Lung (tissue), 12 donors: Measurements from ENCODE around the gene ORC2. TPM values are rescaled to one million over a fixed set of nuclear protein-coding genes. Genes with fewer than 3 reads are reported as not detected.

Source experiments
- ATAC-seq: fragments of 200-7000 bp; cut with Tn5 transposase; one replicate; pipeline ENCODE4 v1.9.1; 2020; ENCODE audit warnings: moderate number of reproducible peaks; ENCODE audit not compliant: insufficient read depth, low FRiP score
- DNase-seq, 3 donors: peaks; one replicate each; pipeline ENCODE4 v3.0.0-alpha.2; 2013 to 2017
- H3K27ac ChIP-seq, 2 donors: one replicate each; pipeline ENCODE4 v1.5.1; 2013; ENCODE audit warnings: mild to moderate bottlenecking in 2 of 2, moderate library complexity in 2 of 2, control low read depth in 1 of 2, inconsistent platforms in 1 of 2, low read depth in 1 of 2, low read length in 1 of 2
- H3K27me3 ChIP-seq, 3 donors: one replicate each; pipeline ENCODE4 v1.5.1; 2013; ENCODE audit warnings: low read length in 2 of 3; ENCODE audit not compliant: control insufficient read depth in 3 of 3, insufficient read depth in 3 of 3
- H3K36me3 ChIP-seq, 4 donors: one replicate each; pipeline ENCODE4 v1.5.1; 2013; ENCODE audit warnings: low read length in 4 of 4, mild to moderate bottlenecking in 1 of 4, moderate library complexity in 1 of 4; ENCODE audit not compliant: control insufficient read depth in 4 of 4, insufficient read depth in 4 of 4
- H3K4me1 ChIP-seq, 5 donors: one replicate each; pipeline ENCODE4 v1.5.1; 2013; ENCODE audit warnings: low read length in 5 of 5, mild to moderate bottlenecking in 2 of 5, moderate library complexity in 1 of 5; ENCODE audit not compliant: control insufficient read depth in 5 of 5, insufficient read depth in 5 of 5
- H3K4me3 ChIP-seq: one replicate; pipeline ENCODE4 v1.5.1; 2013; ENCODE audit warnings: mild to moderate bottlenecking, control low read depth, moderate library complexity
- H3K9ac ChIP-seq, 2 donors: one replicate each; pipeline ENCODE4 v1.5.1; 2013; ENCODE audit warnings: low read length in 2 of 2, control low read depth in 1 of 2; ENCODE audit not compliant: insufficient read depth in 1 of 2
- H3K9me3 ChIP-seq, 4 donors: one replicate each; pipeline ENCODE4 v1.5.1; 2013; ENCODE audit warnings: low read length in 3 of 4, mild to moderate bottlenecking in 1 of 4, moderate library complexity in 1 of 4; ENCODE audit not compliant: control insufficient read depth in 4 of 4, insufficient read depth in 3 of 4
- WGBS, 2 donors: extraction: QIAGEN DNeasy Blood & Tissue Kit; methylation state at CpG; one replicate each; pipeline ENCODE4 v1.1.7; 2013; 5-methylcytosine and 5-hydroxymethylcytosine counted together
- polyA plus RNA-seq, 2 donors: library from polyadenylated mRNA; stranded (reverse); fragments of 200-250 nt; gene quantifications; one replicate each; pipeline ENCODE4 v1.2.1, GENCODE V29; 2013
- total RNA-seq, 2 donors: library from RNA; depleted of rRNA in 1 of 2; stranded (reverse); fragments of >200 nt in 1 of 2; gene quantifications; one replicate each; pipeline ENCODE4 v1.2.1, GENCODE V29; 2014 to 2021
- TF ChIP-seq, protein P1 (sequence below): IDR thresholded peaks from 2 replicates; pipeline ENCODE4 v1.5.1; 2012; ENCODE audit warnings: mild to moderate bottlenecking; ENCODE audit errors: control extremely low read depth, extremely low read depth
- donor health status: control.
- donor health status: control.
- donor health status: Bipolar disorder and iron deficiency.
- donor health status: healthy.
- donor health status: DM: yes; HTN: yes; CAD: no.

Gene ORC2
- total and polyA plus RNA-seq, 4 donors = 6.0 to 34.8 (median 16.4) TPM

GRCh38 chr2:200944467-200945394 lies 18.7 kb downstream of the ORC2 start:
- no peak for DNase-seq
- 93 to 95% methylated on average over 12 of the region's 12 CpGs for WGBS, 2 donors
- Histone ChIP-seq H3K9ac (no peak overlapping the region), H3K9me3 (no peaks in the 10 kb centered on the region), H3K27me3 (no peaks in the 10 kb centered on the region), H3K4me3 (no peak overlapping the region), H3K4me1 (no peaks in the 10 kb centered on the region), H3K36me3 (peaks cover 13 to 39% (median 21%) of the 10 kb centered on the region in 4 donors), H3K27ac (no peak overlapping the region)
- no peak for ATAC-seq
- TF ChIP-seq, protein P1, sequence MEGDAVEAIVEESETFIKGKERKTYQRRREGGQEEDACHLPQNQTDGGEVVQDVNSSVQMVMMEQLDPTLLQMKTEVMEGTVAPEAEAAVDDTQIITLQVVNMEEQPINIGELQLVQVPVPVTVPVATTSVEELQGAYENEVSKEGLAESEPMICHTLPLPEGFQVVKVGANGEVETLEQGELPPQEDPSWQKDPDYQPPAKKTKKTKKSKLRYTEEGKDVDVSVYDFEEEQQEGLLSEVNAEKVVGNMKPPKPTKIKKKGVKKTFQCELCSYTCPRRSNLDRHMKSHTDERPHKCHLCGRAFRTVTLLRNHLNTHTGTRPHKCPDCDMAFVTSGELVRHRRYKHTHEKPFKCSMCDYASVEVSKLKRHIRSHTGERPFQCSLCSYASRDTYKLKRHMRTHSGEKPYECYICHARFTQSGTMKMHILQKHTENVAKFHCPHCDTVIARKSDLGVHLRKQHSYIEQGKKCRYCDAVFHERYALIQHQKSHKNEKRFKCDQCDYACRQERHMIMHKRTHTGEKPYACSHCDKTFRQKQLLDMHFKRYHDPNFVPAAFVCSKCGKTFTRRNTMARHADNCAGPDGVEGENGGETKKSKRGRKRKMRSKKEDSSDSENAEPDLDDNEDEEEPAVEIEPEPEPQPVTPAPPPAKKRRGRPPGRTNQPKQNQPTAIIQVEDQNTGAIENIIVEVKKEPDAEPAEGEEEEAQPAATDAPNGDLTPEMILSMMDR = no peak

DNA sequence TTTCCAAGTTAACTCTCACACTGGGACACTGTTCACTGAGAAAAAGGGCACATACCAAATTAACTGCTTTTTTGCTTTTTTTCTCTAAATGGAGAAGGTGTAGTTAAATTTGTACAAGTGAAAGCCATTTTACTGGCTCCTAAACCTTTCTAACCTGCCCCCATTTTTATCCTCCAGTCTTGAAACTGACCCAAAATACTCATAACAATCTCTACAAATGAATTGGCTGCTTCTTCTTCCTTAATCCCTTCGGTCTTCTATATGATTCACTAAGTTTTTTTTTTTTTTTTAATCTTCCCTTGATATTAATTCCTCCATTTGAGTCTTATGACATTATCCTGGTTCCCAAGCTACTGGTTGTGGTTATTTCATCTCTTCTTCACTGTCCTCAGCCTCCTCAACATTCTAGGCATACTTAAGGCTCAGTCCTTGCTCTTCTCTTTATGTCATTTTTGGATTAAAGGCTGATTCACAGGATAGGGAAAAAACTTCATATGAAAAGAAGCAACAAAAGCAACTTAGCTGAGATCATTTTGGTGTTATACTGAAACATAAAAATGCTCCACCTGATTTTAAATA lies 19.8 kb downstream of the ORC2 start:
- H3K4me1 ChIP-seq = no peaks in the 10 kb centered on the region
- no peak for ATAC-seq
- H3K9ac ChIP-seq = no peak overlapping the region
- H3K4me3 ChIP-seq = no peak overlapping the region
- TF ChIP-seq, protein P1 = no peak
- peaks cover 10 to 32% (median 21%) of the 10 kb centered on the region in 4 donors for H3K36me3 ChIP-seq
- no peaks in the 10 kb centered on the region for H3K9me3 ChIP-seq
- no peaks in the 10 kb centered on the region for H3K27me3 ChIP-seq
- H3K27ac ChIP-seq = no peak overlapping the region
- no peak for DNase-seq
- 81 to 87% methylated on average over 1 of the region's 1 CpG for WGBS, 2 donors

- TF ChIP-seq, protein P1 = no peak
- H3K9me3 ChIP-seq = no peaks in the 10 kb centered on the region
- peaks cover 16 to 38% (median 28%) of the 10 kb centered on the region in 4 donors for H3K36me3 ChIP-seq
- no peak for ATAC-seq
- H3K27me3 ChIP-seq = no peaks in the 10 kb centered on the region
- no peak overlapping the region for H3K9ac ChIP-seq
- no peak overlapping the region for H3K4me3 ChIP-seq
- no peak overlapping the region for H3K27ac ChIP-seq
- no peaks in the 10 kb centered on the region for H3K4me1 ChIP-seq
- 95 to 97% methylated on average over 1 of the region's 1 CpG for WGBS, 2 donors
- DNase-seq = no peak
Measured at GRCh38 chr2:200939832-200940231, 23.6 kb downstream of the ORC2 start.
